Body of pancreas (tissue), 4 donors: ENCODE results near the gene CDC45. TPM values are rescaled to one million over a fixed set of nuclear protein-coding genes. Genes with fewer than 3 reads are reported as not detected.

ENCODE experiments used
- ATAC-seq: fragments of 150-250 bp; one replicate; pipeline ENCODE4 v1.9.1; 2016
- DNase-seq, 4 donors: peaks; one replicate each; pipeline ENCODE4 v3.0.0-alpha.2; 2019
- H3K27ac ChIP-seq, 4 donors: fragments of 200-600 bp; sonication (generic); 1 replicate in 3 of 4; 2 replicates in 1 of 4; pipeline versions ENCODE4 v1.5.1 to v1.6.1; 2016 to 2019; ENCODE audit warnings: mild to moderate bottlenecking in 1 of 4, mixed read lengths in 1 of 4, moderate library complexity in 1 of 4
- H3K27me3 ChIP-seq, 2 donors: fragments of 200-600 bp; sonication (generic); one replicate each; pipeline ENCODE4 v1.6.0; 2016; ENCODE audit warnings: mild to moderate bottlenecking in 1 of 2
- H3K36me3 ChIP-seq, 2 donors: fragments of 200-600 bp; sonication (generic); replicated peaks in 1 of 2; 2 replicates each; pipeline ENCODE4 v1.5.1; 2016; ENCODE audit warnings: low read depth in 2 of 2; ENCODE audit not compliant: insufficient read depth in 1 of 2
- H3K4me1 ChIP-seq: fragments of 200-600 bp; sonication (generic); one replicate; pipeline ENCODE4 v1.6.0; 2016
- H3K4me3 ChIP-seq, 2 donors: fragments of 200-600 bp; sonication (generic); 1 replicate in 1 of 2; 2 replicates in 1 of 2; pipeline ENCODE4 v1.5.1; 2016 to 2019
- H3K9me3 ChIP-seq, 3 donors: fragments of 200-600 bp; sonication (generic); 1 replicate in 2 of 3; 2 replicates in 1 of 3; pipeline ENCODE4 v1.5.1; 2016
- POLR2A ChIP-seq, 3 donors: fragments of 450-650 bp; IDR thresholded peaks; one replicate each; pipeline ENCODE4 v1.6.1; 2016; ENCODE audit warnings: antibody characterized with exemption in 3 of 3, mild to moderate bottlenecking in 2 of 3
- WGBS, 2 donors: methylation state at CpG; one replicate each; pipeline ENCODE4 v1.1.5; 2017; 5-methylcytosine and 5-hydroxymethylcytosine counted together
- intact Hi-C: fragments of 100-400 bp; cut with DNase I; formaldehyde crosslinking; loops from one replicate; pipeline ENCODE4 v1.15.1; 2023
- total RNA-seq, 2 donors: library from RNA; depleted of rRNA; stranded (reverse); fragments of >200 nt; gene quantifications; one replicate each; pipeline ENCODE4 v1.1.0, GENCODE V29; 2016
- TF ChIP-seq, protein P1 (sequence below), 7 experiments: fragments of 450-650 bp in 4 of 7; fragments of 200-600 bp in 3 of 7; sonication (generic) in 3 of 7; IDR thresholded peaks; one replicate each; pipeline ENCODE4 v1.5.1; 2016 to 2019; ENCODE audit warnings: antibody characterized with exemption in 7 of 7

CDC45 gene
- total RNA-seq, 2 donors from 2014 or later = not detected

DNA sequence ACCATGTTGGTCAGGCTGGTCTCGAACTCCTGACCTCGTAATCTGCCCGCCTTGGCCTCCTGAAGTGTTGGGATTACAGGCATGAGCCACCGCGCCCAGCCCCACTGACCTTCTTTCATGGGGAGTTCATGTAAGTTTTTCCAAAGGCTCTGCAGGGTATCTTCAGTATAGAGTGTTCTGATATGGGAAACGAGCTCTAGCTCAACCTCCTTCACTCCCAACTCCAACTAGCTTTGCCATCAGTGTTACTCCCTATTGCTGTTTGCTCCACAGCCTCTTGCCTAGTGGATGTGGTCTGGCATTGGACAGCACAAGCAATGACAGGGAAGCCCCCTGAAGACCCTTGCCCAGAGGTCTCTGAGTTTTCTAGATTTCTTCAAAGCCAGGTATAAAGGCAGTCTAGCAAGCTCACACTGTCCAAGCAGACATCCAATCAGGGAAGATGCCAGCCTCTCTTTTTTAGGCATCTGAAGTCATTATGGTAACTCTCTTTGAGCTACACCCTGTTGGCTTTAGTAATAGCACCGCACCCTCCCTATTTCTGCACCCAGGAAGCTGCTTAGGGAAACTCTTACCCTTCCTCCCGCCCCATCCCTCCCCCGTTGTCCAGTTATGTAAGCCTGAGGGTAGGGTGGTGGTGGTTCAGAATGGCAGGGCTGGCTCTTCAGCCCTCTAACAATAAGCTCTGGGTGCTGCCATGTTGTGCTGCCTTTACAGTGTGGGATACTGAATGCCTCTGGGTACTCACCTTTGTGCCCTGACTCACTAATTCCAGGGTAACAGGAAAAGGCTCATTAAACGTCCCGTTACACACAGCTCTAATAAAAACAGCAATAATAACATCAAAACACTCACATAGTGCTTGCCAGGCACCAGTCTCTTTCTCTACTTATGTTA, 85.9 kb downstream of the CDC45 start:
- WGBS, 2 donors = 67 to 74% methylated on average over 11 of the region's 11 CpGs
- intact Hi-C loops = no loop called here
- peaks cover 0 to 6% (median 0%) of the 10 kb centered on the region in 3 donors for H3K9me3 ChIP-seq
- TF ChIP-seq POLR2A (IDR thresholded peaks at IDR 0.05) = no peak
- TF ChIP-seq, protein P1, sequence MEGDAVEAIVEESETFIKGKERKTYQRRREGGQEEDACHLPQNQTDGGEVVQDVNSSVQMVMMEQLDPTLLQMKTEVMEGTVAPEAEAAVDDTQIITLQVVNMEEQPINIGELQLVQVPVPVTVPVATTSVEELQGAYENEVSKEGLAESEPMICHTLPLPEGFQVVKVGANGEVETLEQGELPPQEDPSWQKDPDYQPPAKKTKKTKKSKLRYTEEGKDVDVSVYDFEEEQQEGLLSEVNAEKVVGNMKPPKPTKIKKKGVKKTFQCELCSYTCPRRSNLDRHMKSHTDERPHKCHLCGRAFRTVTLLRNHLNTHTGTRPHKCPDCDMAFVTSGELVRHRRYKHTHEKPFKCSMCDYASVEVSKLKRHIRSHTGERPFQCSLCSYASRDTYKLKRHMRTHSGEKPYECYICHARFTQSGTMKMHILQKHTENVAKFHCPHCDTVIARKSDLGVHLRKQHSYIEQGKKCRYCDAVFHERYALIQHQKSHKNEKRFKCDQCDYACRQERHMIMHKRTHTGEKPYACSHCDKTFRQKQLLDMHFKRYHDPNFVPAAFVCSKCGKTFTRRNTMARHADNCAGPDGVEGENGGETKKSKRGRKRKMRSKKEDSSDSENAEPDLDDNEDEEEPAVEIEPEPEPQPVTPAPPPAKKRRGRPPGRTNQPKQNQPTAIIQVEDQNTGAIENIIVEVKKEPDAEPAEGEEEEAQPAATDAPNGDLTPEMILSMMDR (IDR thresholded peaks at IDR 0.05) = no peak
- no peaks in the 10 kb centered on the region for H3K36me3 ChIP-seq
- DNase-seq = no peak
- no peak overlapping the region for H3K4me3 ChIP-seq
- H3K27ac ChIP-seq = no peak overlapping the region
- no peaks in the 10 kb centered on the region for H3K4me1 ChIP-seq
- ATAC-seq = no peak
- no peaks in the 10 kb centered on the region for H3K27me3 ChIP-seq

DNA sequence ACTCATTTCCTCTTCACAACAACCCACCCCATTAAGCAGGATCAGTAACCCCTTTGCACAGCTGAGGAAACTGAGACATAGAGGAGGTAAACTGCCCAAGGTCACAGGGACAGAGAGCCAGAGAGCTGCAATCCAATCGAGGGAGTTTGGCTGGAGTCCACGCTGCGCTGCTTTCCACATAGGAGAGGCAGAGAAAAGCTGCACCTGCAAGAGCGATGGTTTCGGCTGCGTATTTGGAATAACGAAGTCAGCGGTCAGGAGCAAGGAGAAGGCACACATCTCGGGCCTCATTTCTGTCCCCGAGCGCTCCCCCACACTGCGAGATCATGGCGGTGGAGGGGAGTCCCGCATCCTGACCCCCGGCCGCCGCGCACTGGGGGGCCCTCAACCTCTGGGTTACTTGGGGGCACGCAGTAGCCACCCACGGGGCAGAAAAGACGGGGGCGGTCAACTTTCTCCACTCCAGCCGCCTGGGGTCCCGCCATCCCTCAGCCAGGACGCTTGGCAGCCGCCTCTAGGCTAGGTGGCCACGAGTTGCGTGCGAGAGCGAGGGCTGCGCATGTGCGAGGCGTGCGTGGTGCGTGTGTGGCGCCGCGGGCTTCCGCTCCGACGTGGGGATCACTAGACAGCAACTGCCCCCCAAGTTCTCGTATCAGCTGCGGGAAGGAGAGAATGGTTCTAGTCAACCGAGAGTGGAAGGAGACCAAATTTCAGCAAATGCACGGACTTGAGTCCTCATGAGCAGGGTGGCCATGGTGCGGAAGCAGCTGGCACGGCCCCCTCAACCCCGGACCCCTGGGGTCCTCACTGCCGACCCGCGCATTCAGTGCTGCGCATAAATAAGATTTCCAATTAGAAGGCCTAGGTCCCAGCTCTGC, 86.8 kb downstream of the CDC45 start:
- no peak overlapping the region for H3K4me3 ChIP-seq
- intact Hi-C loops = no loop called here
- peak overlapping the region in 1 of 4 donors; percentile 17 for H3K27ac ChIP-seq
- no peaks in the 10 kb centered on the region for H3K36me3 ChIP-seq
- peaks cover 0 to 6% (median 0%) of the 10 kb centered on the region in 3 donors for H3K9me3 ChIP-seq
- H3K4me1 ChIP-seq = no peaks in the 10 kb centered on the region
- ATAC-seq = peak; percentile 9
- H3K27me3 ChIP-seq = no peaks in the 10 kb centered on the region
- no peak for TF ChIP-seq POLR2A (IDR thresholded peaks at IDR 0.05)
- TF ChIP-seq, protein P1 (IDR thresholded peaks at IDR 0.05) = no peak
- WGBS, 2 donors = 79 to 85% methylated on average over 32 to 44 of the region's 52 CpGs
- no peak for DNase-seq

DNA sequence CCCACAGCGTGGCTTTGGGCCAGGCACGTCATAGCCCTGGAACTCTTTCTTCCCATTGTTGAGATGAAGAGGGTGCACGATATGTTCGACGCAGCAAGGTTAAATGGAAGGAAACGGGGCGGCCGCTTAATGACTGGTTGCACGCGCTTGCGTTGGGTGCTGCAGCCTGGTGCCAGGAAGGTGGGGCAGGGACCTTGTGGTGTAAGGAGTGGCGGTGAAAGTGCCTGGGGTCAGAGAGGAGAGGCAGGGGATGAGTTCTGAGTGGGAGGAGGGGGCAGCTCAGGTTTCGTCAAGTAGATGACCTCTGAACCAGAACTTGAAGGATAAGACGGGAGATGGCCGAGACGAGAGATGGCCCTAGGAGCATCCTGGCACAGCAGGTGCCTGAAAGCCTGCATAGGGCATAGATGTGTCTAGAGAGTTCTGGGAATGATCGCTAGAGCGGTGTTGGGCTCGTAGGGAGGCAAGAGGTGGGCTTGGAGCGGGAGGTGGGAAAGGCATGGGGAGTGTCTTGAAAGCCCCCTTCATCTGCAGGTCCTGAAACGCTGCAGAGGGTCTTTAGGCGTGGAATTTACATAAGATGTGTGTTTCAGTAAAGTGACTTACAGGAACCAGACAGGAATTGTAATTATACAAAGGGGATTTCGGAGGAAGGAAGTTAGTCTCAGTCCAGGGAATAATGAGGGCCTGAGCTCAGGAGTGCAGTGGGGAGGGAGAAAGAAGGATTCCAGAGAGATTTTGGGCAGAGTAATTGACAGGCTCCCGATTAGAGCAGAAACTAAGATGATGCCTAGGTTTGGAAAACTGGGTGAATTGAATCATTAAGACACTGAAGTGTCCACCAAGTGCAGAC, 87.7 kb downstream of the CDC45 start:
- ATAC-seq = peak; percentile 33
- H3K27me3 ChIP-seq = no peaks in the 10 kb centered on the region
- intact Hi-C loops = no loop called here
- peaks cover 0 to 6% (median 0%) of the 10 kb centered on the region in 3 donors for H3K9me3 ChIP-seq
- no peaks in the 10 kb centered on the region for H3K4me1 ChIP-seq
- TF ChIP-seq, protein P1 (IDR thresholded peaks at IDR 0.05) = no peak
- H3K36me3 ChIP-seq = no peaks in the 10 kb centered on the region
- 75 to 77% methylated on average over 24 of the region's 24 CpGs for WGBS, 2 donors
- peak overlapping the region in 1 of 4 donors; percentile 17 for H3K27ac ChIP-seq
- DNase-seq = no peak
- no peak overlapping the region for H3K4me3 ChIP-seq

DNA sequence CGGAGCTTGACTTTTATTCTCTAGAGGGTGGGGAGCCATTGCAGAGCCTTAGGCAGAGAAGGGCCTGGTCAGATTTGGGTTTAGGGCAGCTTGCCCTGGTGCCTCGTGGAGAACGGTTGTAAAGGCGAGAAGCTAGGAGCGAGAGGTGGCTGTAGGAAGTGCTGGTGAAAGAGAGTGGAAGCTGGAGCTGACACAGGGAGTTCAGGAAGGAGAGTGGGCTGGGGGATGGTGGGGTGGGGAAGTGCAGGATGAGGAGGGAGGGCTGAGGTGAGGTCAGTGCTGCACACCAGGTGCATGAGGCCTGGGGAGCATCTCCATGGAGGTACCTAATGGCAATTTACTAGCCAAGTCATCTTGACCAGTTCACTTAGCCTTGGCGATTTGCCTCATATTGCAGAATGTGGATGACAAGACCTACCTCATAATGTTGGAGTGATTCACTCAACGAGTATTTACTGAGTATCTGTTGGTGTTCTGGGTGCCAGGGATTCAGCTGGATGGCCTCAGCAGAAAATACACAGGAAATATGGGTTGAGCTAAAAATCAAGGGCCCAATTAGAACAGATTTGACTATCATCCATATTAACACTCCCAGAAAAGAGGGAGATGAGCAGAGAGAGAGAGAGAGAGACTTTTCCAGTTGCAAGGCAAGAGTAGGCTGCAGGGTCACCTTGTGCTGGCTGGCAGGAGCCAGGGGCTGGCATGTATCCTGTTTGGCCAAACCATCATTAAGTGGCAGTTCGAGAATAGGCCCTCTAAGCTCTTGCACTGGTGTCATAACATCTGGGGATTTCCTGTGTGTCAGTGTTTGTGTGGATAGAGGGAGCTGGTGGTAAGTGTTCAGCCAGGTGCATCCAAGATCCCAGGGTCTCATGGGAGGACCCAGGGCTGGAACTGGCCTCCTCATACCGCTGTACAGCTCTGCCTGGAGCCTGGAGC, 88.9 kb downstream of the CDC45 start:
- no peak for DNase-seq
- Histone ChIP-seq H3K4me1 (no peaks in the 10 kb centered on the region), H3K27ac (no peak overlapping the region), H3K4me3 (no peak overlapping the region), H3K27me3 (no peaks in the 10 kb centered on the region), H3K36me3 (no peaks in the 10 kb centered on the region), H3K9me3 (peaks cover 0 to 6% (median 0%) of the 10 kb centered on the region in 3 donors)
- WGBS, 2 donors = 67 to 69% methylated on average over 9 of the region's 9 CpGs
- no peak for ATAC-seq
- intact Hi-C loops = no loop called here
- TF ChIP-seq POLR2A (IDR thresholded peaks at IDR 0.05) = no peak
- TF ChIP-seq, protein P1 (IDR thresholded peaks at IDR 0.05) = no peak
